Liver (tissue), 9 donors: ENCODE data around the gene PLAC9. TPM values are rescaled to one million over a fixed set of nuclear protein-coding genes. Genes with fewer than 3 reads are reported as not detected.

Experiments
- DNase-seq: peaks from one replicate; pipeline ENCODE4 v3.0.0-alpha.2; 2017; ENCODE audit warnings: low spot score
- H3K27ac ChIP-seq, 2 donors: one replicate each; pipeline ENCODE4 v1.7.0; 2013; ENCODE audit warnings: inconsistent platforms in 2 of 2, low read length in 2 of 2, control low read depth in 1 of 2, low read depth in 1 of 2, mild to moderate bottlenecking in 1 of 2
- H3K27me3 ChIP-seq, 4 donors: one replicate each; pipeline versions ENCODE4 v1.6.1 to v1.7.0; 2013; ENCODE audit warnings: low read length in 3 of 4, inconsistent platforms in 1 of 4, mild to moderate bottlenecking in 1 of 4, moderate library complexity in 1 of 4; ENCODE audit not compliant: control insufficient read depth in 4 of 4, insufficient read depth in 4 of 4
- H3K36me3 ChIP-seq, 4 donors: one replicate each; pipeline versions ENCODE4 v1.6.1 to v1.7.0; 2013; ENCODE audit warnings: low read length in 3 of 4, mild to moderate bottlenecking in 3 of 4, low read depth in 1 of 4, moderate library complexity in 1 of 4; ENCODE audit not compliant: control insufficient read depth in 4 of 4, insufficient read depth in 3 of 4
- H3K4me1 ChIP-seq, 4 donors: one replicate each; pipeline versions ENCODE4 v1.6.1 to v1.7.0; 2013; ENCODE audit warnings: low read length in 3 of 4, mild to moderate bottlenecking in 3 of 4, moderate library complexity in 1 of 4; ENCODE audit not compliant: control insufficient read depth in 4 of 4, insufficient read depth in 4 of 4
- H3K4me3 ChIP-seq, 3 donors: one replicate each; pipeline versions ENCODE4 v1.6.1 to v1.7.0; 2013; ENCODE audit warnings: low read length in 3 of 3, control low read depth in 1 of 3, low read depth in 1 of 3, mild to moderate bottlenecking in 1 of 3
- H3K9ac ChIP-seq, 2 donors: one replicate each; pipeline ENCODE4 v1.7.0; 2013; ENCODE audit warnings: low read length in 2 of 2, mild to moderate bottlenecking in 2 of 2, moderate library complexity in 2 of 2, control low read depth in 1 of 2, low read depth in 1 of 2
- H3K9me3 ChIP-seq, 4 donors: one replicate each; pipeline versions ENCODE4 v1.6.1 to v1.7.0; 2013; ENCODE audit warnings: low read length in 3 of 4; ENCODE audit not compliant: control insufficient read depth in 4 of 4
- ATF3 ChIP-seq: IDR thresholded peaks from 2 replicates; pipeline ENCODE4 v1.6.1; 2016; ENCODE audit warnings: antibody characterized with exemption
- CTCF ChIP-seq: fragments of 150-350 bp; IDR thresholded peaks from 2 replicates; pipeline ENCODE4 v1.5.1; 2017; ENCODE audit warnings: improper control_type of control experiment, low read depth, low read length; ENCODE audit not compliant: missing input control
- EGR1 ChIP-seq, 2 donors: IDR thresholded peaks; 2 replicates each; pipeline ENCODE4 v1.6.1; 2016 to 2018; ENCODE audit warnings: antibody characterized with exemption in 2 of 2, low read depth in 2 of 2
- FOXA1 ChIP-seq: IDR thresholded peaks from 2 replicates; pipeline ENCODE4 v1.6.1; 2016; ENCODE audit warnings: antibody characterized with exemption
- FOXA2 ChIP-seq: IDR thresholded peaks from 2 replicates; pipeline ENCODE4 v1.6.1; 2016; ENCODE audit warnings: antibody characterized with exemption
- GABPA ChIP-seq, 2 donors: IDR thresholded peaks in 1 of 2; conservative IDR thresholded peaks in 1 of 2; 2 replicates each; pipeline ENCODE4 v1.6.1; 2016; ENCODE audit warnings: antibody characterized with exemption in 2 of 2, mild to moderate bottlenecking in 1 of 2, moderate library complexity in 1 of 2
- HNF4A ChIP-seq, 2 donors: conservative IDR thresholded peaks; 2 replicates each; pipeline ENCODE4 v1.6.1; 2016; ENCODE audit warnings: antibody characterized with exemption in 2 of 2, mild to moderate bottlenecking in 2 of 2
- HNF4G ChIP-seq: IDR thresholded peaks from 2 replicates; pipeline ENCODE4 v1.6.1; 2016; ENCODE audit warnings: antibody characterized with exemption
- JUND ChIP-seq, 2 donors: IDR thresholded peaks; 2 replicates each; pipeline ENCODE4 v1.6.1; 2016; ENCODE audit warnings: antibody characterized with exemption in 2 of 2
- REST ChIP-seq: IDR thresholded peaks from 2 replicates; pipeline ENCODE4 v1.6.1; 2016; ENCODE audit warnings: antibody characterized with exemption, mild to moderate bottlenecking
- RXRA ChIP-seq, 2 donors: IDR thresholded peaks; 2 replicates each; pipeline ENCODE4 v1.6.1; 2017 to 2018; ENCODE audit warnings: antibody characterized with exemption in 2 of 2, mild to moderate bottlenecking in 1 of 2
- SP1 ChIP-seq: IDR thresholded peaks from 2 replicates; pipeline ENCODE4 v1.6.1; 2018; ENCODE audit warnings: antibody characterized with exemption, mild to moderate bottlenecking
- YY1 ChIP-seq: IDR thresholded peaks from 2 replicates; pipeline ENCODE4 v1.6.1; 2016; ENCODE audit warnings: antibody characterized with exemption, mild to moderate bottlenecking
- ZBTB33 ChIP-seq: IDR thresholded peaks from 2 replicates; pipeline ENCODE4 v1.6.1; 2016; ENCODE audit warnings: antibody characterized with exemption
- WGBS: extraction: QIAGEN DNeasy Blood & Tissue Kit; methylation state at CpG from one replicate; pipeline ENCODE4 v1.1.7; 2013; 5-methylcytosine and 5-hydroxymethylcytosine counted together
- polyA plus RNA-seq, 2 donors: library from polyadenylated mRNA; stranded (reverse) in 1 of 2; unstranded in 1 of 2; fragments of 200-250 nt in 1 of 2; fragments of >200 nt in 1 of 2; fragmentation: Nextera tagmentation in 1 of 2; extraction: Ambion mirVana in 1 of 2; gene quantifications; one replicate each; pipeline versions ENCODE4 v1.2.1 to v1.2.3, GENCODE V29; 2013 to 2015
- total RNA-seq, 2 donors: library from RNA; depleted of rRNA; stranded (reverse); fragments of >200 nt; gene quantifications; one replicate each; pipeline ENCODE4 v1.2.3, GENCODE V29; 2014
- donor health status: healthy.
- donor health status: healthy.
- donor health status: healthy.
- donor health status: healthy.
- donor health status: healthy.

PLAC9 gene
- total and polyA plus RNA-seq, 4 donors: 0.67 to 5.6 (median 2.1) TPM

- Histone ChIP-seq H3K36me3 (peaks cover 9 to 68% (median 35%) of the 10 kb centered on the region in 4 donors), H3K4me3 (no peak overlapping the region), H3K9me3 (no peaks in the 10 kb centered on the region), H3K9ac (no peak overlapping the region), H3K27me3 (no peaks in the 10 kb centered on the region), H3K27ac (no peak overlapping the region), H3K4me1 (peaks cover 0 to 3% (median 0%) of the 10 kb centered on the region in 4 donors)
- 94% methylated on average over 5 of the region's 5 CpGs for WGBS
- TF ChIP-seq RXRA (IDR thresholded peaks at IDR 0.05) (no peak), HNF4A (conservative IDR thresholded peaks at IDR 0.05) (no peak), YY1 (no peak), ATF3 (no peak), FOXA1 (no peak)
- no peak for DNase-seq
These were observed 23.7 kb downstream of the PLAC9 start for GRCh38 chr10:80156216-80156615.

GRCh38 chr10:80157561-80157960, 25.0 kb downstream of the PLAC9 start:
- TF ChIP-seq EGR1 (IDR thresholded peaks at IDR 0.05; ENCODE audit: low read depth in 2 of 2) (no peak), FOXA2 (no peak), HNF4G (no peak), REST (no peak), HNF4A (conservative IDR thresholded peaks at IDR 0.05) (no peak), ATF3 (no peak), SP1 (no peak), JUND (IDR thresholded peaks at IDR 0.05) (no peak), ZBTB33 (no peak), GABPA (IDR thresholded peaks at IDR 0.05 in 1 of 2, conservative IDR thresholded peaks at IDR 0.05 in 1 of 2) (no peak), YY1 (no peak), CTCF (no peak), RXRA (IDR thresholded peaks at IDR 0.05) (no peak), FOXA1 (no peak)
- H3K9me3 ChIP-seq: no peaks in the 10 kb centered on the region
- no peak overlapping the region for H3K4me3 ChIP-seq
- no peak for DNase-seq
- no peak overlapping the region for H3K27ac ChIP-seq
- 98% methylated on average over 14 of the region's 14 CpGs for WGBS
- H3K9ac ChIP-seq: no peak overlapping the region
- peaks cover 9 to 63% (median 35%) of the 10 kb centered on the region in 4 donors for H3K36me3 ChIP-seq
- H3K27me3 ChIP-seq: no peaks in the 10 kb centered on the region
- peaks cover 0 to 3% (median 0%) of the 10 kb centered on the region in 4 donors for H3K4me1 ChIP-seq
